IMR-90 (cell line): ENCODE data around the gene FGGY.

Experiments used
- CTCF ChIP-seq: conservative IDR thresholded peaks from 2 replicates; pipeline ENCODE4 v1.5.1; 2012; ENCODE audit warnings: mild to moderate bottlenecking, low read depth, low read length, improper control_type of control experiment
- ELK1 ChIP-seq: fragments of 150-350 bp; IDR thresholded peaks from 2 replicates; pipeline ENCODE4 v1.6.1; 2016; ENCODE audit warnings: low read depth, mild to moderate bottlenecking, low read length, moderate library complexity, borderline replicate concordance
- POLR2A ChIP-seq: IDR thresholded peaks from 2 replicates; pipeline ENCODE4 v1.6.1; 2012; ENCODE audit warnings: mild to moderate bottlenecking, low read depth, low read length
- RAD21 ChIP-seq: IDR thresholded peaks from 2 replicates; pipeline ENCODE4 v1.6.1; 2012; ENCODE audit warnings: low read length, improper control_type of control experiment
- SMC3 ChIP-seq: fragments of 150-350 bp; IDR thresholded peaks from 2 replicates; pipeline ENCODE4 v1.6.1; 2016; ENCODE audit warnings: low read depth, mild to moderate bottlenecking, antibody characterized with exemption, low read length, moderate library complexity

GRCh38 chr1:59393211-59394180, 96.6 kb downstream of the FGGY start:
- TF ChIP-seq CTCF (no peak), POLR2A (no peak), SMC3 (no peak), RAD21 (peak; percentile 17; the same call in 1 of the 2 replicates), ELK1 (no peak)
